Right lung (tissue), 5 donors: ENCODE data around the gene CIPC. TPM values are rescaled to one million over a fixed set of nuclear protein-coding genes. Genes with fewer than 3 reads are reported as not detected.

Experiments
- DNase-seq, 2 donors: peaks; one replicate each; pipeline ENCODE4 v3.0.0-alpha.2; 2013
- polyA plus RNA-seq, 5 donors: library from polyadenylated mRNA; unstranded; fragments of 120-200 nt; gene quantifications; one replicate each; pipeline versions ENCODE4 v1.2.1 to v1.2.3, GENCODE V29; 2013; ENCODE audit warnings: inconsistent platforms in 1 of 5, low replicate concordance in 1 of 5; ENCODE audit not compliant: insufficient read length in 5 of 5, insufficient read depth in 1 of 5

The CIPC gene
- polyA plus RNA-seq, 5 donors = 19.0 to 26.0 (median 24.6) TPM

DNA sequence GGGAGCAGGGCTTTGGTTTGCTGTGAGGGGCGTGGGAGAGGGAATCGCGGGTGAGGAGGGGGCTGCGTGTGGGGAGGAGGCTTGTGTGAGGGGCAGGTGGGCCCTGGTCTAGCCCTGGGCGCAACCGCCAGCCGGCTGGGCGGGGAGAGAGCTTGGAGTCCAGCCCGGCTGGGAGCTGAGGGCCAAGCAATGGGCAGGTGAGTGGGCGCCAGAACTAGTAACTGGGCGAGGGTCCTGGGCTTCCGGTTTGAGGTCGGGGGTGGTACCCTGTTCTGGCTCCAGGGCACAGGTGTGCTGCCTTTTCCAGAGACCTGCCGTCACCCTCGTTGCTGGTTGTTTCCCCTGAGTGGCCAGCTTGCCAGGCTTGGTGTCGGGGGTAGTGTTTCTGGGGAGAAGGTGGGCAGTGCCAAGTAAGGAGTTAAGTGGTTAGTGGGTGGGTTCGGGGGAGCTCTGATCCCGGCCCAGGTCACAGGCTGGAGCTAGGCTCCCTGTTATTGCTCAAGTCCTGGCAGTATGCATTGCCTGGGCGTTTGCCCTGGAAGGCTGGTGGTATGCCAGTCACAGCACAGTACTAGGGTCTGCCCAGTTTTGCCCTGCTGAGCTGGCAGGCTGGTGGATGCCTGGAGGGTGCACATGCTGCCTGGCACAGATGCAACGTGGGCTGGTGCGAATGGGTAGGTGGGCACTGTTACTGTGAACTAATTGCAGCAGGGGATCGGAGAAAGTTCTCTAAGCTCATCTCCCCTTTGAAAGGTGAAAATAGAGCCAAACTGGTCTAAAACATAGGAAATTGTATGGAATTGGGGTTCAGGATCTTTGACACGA is 683 bp downstream of the CIPC start:
- DNase-seq = no peak

- no peak for DNase-seq
Measured at GRCh38 chr14:77099425-77100167, 1.5 kb downstream of the CIPC start.

GRCh38 chr14:77100961-77101360 is 2.9 kb downstream of the CIPC start:
- DNase-seq = no peak

DNA sequence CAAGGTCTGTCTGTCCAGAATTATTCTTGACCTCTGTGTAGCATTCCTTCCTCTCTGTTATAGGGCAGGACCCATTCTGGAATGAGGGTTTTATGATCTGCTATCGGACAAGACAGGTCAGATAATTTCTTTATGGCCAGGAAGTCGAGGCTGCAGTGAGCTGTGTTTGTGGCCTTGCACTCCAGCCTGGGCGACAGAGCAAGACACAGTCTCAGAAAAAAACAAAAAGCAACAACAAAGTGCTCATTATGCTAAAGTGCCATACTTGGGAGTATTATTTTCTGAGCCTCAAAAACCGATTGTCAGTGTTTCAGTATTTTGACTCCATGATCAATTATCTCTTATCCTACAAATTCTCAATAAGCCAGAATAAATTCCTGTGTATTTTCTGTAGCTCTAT is 4.1 kb downstream of the CIPC start:
- DNase-seq = no peak

DNA sequence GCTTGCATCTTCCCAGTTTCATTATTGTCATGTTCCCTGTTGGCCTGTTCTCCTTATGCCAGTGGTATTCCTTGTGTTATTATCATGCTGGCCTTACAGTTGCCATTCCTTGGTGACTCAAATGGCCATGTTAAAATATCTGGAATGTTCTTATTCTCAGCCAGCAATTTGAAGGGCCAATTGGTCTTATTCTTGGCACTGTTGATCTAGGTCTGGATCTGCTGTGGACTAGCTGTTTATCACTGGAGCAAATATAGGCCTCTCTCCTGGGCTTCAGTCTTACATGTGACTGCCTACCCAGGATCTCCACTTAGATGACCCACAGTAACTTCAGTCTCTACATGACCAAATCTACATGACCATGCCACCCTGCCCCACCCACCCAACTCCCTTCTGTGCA is 5.4 kb downstream of the CIPC start:
- DNase-seq = no peak

GRCh38 chr14:77103951-77104350 is 5.9 kb downstream of the CIPC start:
- DNase-seq = no peak

GRCh38 chr14:77104393-77104792 is 6.3 kb downstream of the CIPC start:
- DNase-seq = no peak

DNA sequence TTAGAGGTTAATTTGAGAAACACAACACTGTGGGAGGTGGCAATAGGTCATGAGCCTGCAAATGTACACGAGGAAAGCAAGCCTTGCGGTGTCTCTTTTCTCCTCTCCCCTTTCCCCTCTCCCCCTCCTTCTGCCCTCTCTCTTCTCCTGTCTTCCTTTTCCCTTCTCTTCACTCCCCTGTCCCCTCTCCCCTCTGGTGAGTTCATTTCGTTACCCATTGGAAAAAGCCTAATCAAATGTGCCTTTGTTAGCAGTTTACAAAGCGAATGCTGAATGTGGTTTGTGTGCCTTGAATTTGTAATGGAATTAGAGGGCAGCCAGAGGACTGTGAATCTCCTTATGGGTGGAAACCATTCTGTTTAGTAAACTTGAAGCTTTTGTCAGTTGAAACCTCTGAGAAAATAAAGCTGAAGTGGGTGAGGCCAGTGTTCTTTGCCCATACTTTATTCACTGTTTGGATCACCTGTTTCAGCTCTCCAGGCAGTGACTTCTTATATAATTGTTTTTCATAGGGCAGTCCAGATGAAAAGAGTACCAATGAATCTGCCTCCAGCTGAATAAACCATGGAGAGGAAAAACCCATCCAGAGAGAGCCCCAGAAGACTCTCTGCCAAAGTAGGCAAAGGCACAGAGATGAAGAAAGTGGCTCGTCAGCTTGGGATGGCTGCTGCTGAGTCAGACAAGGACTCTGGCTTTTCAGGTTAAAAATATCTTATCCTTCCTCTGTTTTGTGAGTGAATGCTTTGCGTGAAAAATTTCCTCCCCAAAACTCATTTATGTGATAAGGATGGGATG is 7.3 kb downstream of the CIPC start:
- no peak for DNase-seq

- no peak for DNase-seq
Measured at GRCh38 chr14:77106666-77107065, 8.6 kb downstream of the CIPC start.

DNA sequence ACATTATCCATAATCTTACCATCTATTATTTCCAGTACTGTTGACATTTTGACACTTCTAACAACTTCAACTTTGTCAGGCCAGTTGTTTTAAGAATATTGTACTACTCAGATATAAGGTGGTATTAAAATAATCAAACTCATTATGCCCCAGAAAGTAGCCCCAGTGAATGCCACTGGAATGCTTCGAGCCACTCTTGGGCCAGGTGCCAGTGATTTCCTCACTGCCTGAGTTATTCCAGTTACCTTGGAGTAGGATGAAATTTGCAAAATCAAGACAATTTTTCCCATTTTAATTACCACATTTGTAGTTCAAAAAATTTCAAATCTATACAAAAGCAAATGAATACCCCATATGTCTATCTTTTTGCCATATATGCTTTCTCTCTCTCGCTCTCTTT is 9.2 kb downstream of the CIPC start:
- DNase-seq = no peak

GRCh38 chr14:77108753-77109152 is 10.7 kb downstream of the CIPC start:
- DNase-seq = no peak

GRCh38 chr14:77109656-77110055 is 11.6 kb downstream of the CIPC start:
- DNase-seq = no peak

DNA sequence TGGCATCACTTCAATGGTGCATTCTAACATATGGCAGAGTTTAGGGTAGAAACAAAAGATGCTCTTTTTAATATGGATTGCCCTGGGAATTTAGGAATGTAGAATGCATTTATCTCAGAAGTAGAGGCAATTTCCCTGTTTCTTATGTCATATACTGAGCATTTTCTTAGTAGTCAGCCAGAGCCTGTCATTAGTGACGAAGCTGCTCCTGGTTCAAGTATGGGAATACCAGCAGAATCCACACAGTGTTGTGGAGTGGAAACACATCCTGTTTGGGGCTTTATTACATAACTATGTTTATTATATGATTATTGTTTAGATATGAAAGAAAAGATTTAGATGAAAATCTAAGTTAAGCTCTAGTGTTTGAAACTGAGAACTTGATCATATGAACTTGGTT is 12.2 kb downstream of the CIPC start:
- no peak for DNase-seq

- peak in 1 of 2 donors; percentile 62 for DNase-seq
Measured at GRCh38 chr14:77111021-77111420, 13.0 kb downstream of the CIPC start.

DNA sequence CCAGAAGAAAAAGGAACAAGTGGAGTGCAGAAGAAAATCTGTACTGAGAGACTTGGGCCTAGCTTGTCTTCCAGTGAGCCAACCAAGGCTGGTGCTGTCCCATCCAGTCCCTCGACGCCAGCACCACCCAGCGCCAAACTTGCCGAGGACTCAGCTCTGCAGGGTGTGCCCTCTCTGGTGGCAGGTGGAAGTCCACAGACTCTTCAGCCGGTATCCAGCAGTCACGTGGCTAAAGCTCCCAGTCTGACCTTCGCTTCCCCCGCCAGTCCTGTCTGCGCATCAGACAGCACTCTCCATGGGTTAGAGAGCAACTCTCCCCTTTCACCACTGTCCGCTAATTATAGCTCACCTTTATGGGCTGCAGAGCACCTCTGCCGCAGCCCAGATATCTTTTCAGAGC is 15.6 kb downstream of the CIPC start:
- DNase-seq = no peak

DNA sequence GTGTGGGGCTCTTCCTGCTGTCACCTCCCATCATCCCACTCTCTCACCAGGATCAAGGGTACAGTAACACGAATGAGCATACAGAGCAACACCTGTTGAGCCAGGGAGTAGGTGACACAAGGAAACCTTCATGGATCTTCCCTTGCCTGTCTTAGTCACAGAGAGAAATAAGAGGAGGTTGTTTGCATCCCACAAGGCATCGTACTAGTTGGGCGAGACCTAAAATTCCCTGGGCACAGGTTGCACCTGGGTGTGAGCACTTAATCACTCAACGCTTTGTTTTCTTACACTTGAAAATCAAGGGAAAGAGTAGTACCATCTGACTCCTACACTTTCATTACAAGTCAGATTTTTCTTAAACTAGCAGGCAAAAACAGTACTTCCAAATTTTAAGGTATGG is 16.6 kb downstream of the CIPC start:
- no peak for DNase-seq

GRCh38 chr14:77116172-77116817 is 18.2 kb downstream of the CIPC start:
- no peak for DNase-seq

- DNase-seq = no peak
Measured at GRCh38 chr14:77119851-77120250, 21.8 kb downstream of the CIPC start.

GRCh38 chr14:77120771-77121743 is 23.0 kb downstream of the CIPC start:
- DNase-seq = no peak

- no peak for DNase-seq
Measured at GRCh38 chr14:77122526-77123125, 24.6 kb downstream of the CIPC start.
